PFSK-1 (cell line): Measurements from ENCODE around the gene CACNA1A.

Source experiments
- POLR2AphosphoS5 ChIP-seq: IDR thresholded peaks from 2 replicates; pipeline ENCODE4 v1.6.1; 2012; ENCODE audit warnings: low read depth, mild to moderate bottlenecking, control low read depth, low read length, moderate library complexity
- TAF1 ChIP-seq: IDR thresholded peaks from 2 replicates; pipeline ENCODE4 v1.6.1; 2012; ENCODE audit warnings: low read length, control low read depth, borderline replicate concordance; ENCODE audit not compliant: insufficient read depth

- no peak for TF ChIP-seq POLR2AphosphoS5
- TF ChIP-seq TAF1: no peak
Observed at GRCh38 chr19:13503570-13504235, 2.6 kb downstream of the CACNA1A start.
